ENCODE measurements around the gene BTBD2. TPM values are rescaled to one million over a fixed set of nuclear protein-coding genes. Genes with fewer than 3 reads are reported as not detected.
"Not testable (repeated sequence)": the region's sequence is repeated elsewhere in the genome, so short reads cannot be mapped to it uniquely, and the experiment has no call there.

BTBD2 gene
- total RNA-seq, 1 experiment from 2014 or later, result 34.5 TPM

DNA sequence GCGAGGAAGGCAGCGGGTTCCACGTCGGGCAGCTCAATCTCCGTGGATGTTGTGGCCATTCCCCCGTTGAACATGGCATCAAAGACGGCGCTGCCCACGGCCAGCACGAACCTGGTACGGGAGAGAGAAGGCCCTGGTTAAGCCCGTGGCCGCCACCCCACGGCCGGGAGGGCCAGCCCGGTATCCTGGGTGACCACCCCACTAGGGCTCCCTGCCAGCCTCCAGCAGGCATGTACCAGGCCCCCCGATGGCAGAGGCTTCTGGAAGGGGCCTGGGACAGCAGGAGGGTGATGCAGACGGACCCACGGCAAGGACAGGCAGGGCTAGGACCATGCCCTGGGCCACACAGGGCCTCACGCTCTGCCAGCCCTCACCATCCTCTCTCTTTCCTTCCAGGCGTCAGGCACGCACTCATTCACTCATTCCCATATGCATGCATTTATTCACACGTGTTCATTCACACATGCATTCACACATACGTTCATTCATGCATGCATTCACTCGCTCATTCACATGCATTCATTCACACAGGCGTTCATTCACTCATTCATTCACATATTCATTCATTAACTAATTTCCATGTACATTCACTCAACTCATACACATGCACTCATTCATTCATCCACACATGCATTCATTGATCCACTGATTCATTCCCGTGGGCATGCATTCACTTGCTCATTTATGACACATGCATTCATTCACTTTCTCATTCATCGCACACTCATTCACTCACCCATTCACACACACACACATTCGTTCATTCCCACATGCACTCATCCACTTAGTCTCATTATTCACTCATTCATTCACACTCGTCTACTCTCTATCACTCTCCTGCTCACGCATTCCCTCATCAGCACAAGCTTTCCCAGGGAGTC, 17.9 kb downstream of the BTBD2 start:
- no peak for DNase-seq (ENCODE audit: low read depth, low spot score)
- in situ Hi-C loops (cut with HindIII; ENCODE audit: low pct_unique_long_range_greater_than_20kb, low sequenced_read_pairs), result no loop called here

DNA sequence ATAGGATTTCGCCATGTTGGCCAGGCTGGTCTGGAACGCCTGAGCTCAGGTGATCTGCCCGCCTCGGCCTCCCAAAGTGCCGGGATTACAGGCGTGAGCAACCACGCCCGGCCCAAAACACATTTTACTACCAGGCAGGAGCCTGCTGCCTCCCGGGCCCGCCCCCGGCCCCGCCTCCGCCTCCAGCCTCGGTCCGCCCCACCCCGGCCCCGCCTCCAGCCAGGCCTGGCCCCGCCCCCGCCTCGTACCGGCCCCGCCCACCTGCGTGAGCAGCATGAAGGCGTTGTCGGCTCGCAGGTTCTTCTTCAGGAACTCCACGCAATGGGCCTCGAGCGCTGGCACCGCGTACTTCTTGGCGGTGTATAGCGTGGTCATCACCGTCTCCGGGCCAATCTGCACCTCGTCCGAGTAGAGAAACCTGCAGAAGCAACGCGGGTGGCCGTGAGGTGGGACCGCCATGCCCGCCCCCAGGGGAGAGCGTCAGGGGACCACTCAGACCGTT, 22.7 kb downstream of the BTBD2 start:
- DNase-seq (ENCODE audit: low read depth, low spot score), result peak; percentile 7
- in situ Hi-C loops (cut with HindIII; ENCODE audit: low pct_unique_long_range_greater_than_20kb, low sequenced_read_pairs), result no loop called here

DNA sequence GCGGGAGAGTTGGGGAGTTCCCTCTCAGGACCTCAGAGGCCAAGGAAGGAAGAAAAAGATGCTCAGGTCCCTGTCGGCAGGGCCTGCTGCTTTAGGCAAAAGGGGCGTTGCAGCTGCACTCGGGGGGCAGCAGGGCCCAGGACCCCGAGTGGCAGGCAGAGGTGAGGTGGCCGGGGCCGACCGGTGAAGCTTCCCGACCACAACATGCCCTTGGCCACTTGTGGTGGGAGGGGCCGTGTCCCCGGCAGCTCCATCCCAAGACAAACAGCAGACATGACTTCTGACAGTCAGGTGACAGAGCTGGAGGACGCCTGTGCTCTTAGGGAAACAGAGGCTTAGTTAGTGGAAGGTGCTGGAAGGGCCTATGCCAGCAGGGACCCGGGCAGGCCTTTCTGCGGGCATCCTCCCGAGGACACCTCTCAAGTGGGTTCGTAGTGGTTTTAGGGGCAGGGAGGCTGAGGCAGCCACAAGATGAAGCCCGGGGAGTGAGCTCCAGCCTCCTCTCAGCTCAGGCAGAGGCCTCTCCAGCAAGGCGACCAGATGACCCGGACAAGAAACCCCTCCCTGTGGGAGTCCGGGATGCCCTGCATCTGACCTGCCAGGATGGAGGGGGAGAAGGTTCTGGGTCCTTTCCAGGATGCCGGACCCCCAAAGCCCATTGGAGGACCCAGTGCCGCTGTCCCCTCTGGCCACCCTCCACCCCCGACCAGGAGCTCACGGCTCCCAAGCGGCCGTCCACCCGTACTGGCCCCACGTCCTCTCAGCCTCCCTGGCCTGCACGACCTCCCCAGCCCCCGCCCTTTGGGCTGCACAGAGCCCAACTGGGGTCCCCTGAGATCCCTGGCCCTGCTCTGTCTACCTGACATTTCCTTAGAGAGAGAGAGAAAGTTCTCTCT, 24.2 kb downstream of the BTBD2 start:
- DNase-seq (ENCODE audit: low read depth, low spot score), result peak; percentile 7
- in situ Hi-C loops (cut with HindIII; ENCODE audit: low pct_unique_long_range_greater_than_20kb, low sequenced_read_pairs), result no loop called here

DNA sequence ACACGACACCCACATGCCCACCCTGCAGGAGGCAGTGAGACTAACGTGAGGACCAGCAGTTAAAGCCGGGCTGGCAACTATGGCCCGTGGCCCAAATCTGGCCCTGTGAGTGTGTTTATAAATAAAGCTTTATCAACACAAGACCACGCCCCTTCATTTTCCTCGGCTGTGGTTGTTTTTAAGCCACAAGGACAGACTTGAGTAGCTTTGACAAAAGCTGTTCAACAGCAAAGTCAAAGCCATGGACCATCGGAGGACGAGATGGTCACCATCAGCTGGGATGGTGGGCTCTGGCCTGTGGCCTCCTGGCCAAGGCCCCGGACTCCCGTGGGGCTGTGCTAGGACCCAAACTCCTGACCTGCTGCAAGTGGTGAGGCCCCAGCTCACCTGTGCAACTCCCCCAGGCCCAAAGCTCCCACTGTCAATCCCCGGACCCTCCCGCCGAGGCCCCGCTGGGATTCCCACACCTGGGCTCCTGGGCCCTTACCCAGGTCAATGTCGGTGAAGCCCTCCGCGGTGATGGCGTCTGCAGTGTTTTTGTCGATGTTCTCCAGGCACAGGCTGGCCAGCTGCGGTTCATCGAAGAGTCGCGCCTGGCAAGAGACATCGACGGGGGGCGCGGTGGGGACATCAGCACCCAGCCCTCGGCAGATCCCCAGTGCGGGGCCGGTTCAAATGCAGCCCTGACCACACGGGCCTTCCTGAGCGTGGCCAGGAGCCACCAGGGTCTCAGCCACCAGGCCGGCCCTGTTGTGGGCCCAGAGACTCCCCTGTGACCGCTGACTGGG, 25.1 kb downstream of the BTBD2 start:
- no peak for DNase-seq (ENCODE audit: low read depth, low spot score)
- in situ Hi-C loops (cut with HindIII; ENCODE audit: low pct_unique_long_range_greater_than_20kb, low sequenced_read_pairs), result no loop called here

DNA sequence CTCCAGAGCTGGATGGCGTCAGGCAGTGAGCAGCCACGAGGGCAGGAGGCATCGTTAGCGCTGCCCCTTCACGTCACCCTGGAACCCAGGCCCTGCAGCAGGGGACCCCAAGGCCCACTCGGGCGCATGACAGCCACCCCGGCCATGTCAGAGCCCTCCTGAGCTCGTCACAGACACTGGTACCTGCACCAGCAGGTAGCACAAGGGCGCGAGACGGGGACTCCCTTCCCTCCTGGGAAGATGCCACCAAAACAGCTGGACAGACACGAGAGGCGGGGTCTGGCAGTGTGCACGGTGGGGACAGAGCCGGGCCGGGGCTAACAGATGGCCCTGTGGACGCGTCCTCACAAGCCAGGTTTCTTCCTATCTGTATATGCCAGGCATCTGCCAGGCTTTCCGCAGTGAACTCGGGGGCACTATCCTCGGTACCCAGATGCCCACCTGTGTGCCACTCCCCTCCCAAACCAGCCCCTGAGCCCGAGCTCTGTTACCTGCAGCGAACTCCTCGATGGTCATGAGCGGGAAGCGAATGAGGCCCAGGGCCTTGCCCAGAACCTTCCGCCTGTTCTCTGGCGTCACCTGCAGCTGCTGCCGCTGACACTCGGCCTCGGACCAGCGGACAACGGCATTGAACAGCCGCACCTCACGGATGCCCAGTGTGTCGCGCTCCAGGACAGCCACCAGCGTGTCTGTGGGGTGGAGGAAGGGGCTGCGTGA, 25.8 kb downstream of the BTBD2 start:
- in situ Hi-C loops (cut with HindIII; ENCODE audit: low pct_unique_long_range_greater_than_20kb, low sequenced_read_pairs), result no loop called here

DNA sequence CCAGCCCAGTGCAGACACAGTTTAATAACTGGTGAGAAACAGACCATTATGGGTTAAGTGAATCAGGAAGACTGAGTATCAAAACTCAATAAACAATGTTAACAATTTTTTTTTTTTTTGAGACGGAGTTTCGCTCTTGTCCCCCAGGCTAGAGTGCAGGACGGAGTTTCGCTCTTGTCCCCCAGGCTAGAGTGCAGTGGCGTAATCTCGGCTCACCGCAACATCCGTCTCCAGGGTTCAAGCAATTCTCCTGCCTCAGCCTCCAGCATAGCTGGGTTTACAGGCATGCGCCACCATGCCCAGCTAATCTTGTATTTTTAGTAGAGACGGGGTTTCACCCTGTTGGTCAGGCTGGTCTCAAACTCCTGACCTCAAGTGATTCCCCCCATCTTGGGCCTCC, 27.1 kb downstream of the BTBD2 start:
- DNase-seq (ENCODE audit: low read depth, low spot score); in situ Hi-C loops (cut with HindIII; ENCODE audit: low pct_unique_long_range_greater_than_20kb, low sequenced_read_pairs): not testable (repeated sequence)

More for the DNA sequence above, 25.8 kb downstream of the BTBD2 start:
- no peak for DNase-seq (ENCODE audit: low read depth, low spot score)

DNA sequence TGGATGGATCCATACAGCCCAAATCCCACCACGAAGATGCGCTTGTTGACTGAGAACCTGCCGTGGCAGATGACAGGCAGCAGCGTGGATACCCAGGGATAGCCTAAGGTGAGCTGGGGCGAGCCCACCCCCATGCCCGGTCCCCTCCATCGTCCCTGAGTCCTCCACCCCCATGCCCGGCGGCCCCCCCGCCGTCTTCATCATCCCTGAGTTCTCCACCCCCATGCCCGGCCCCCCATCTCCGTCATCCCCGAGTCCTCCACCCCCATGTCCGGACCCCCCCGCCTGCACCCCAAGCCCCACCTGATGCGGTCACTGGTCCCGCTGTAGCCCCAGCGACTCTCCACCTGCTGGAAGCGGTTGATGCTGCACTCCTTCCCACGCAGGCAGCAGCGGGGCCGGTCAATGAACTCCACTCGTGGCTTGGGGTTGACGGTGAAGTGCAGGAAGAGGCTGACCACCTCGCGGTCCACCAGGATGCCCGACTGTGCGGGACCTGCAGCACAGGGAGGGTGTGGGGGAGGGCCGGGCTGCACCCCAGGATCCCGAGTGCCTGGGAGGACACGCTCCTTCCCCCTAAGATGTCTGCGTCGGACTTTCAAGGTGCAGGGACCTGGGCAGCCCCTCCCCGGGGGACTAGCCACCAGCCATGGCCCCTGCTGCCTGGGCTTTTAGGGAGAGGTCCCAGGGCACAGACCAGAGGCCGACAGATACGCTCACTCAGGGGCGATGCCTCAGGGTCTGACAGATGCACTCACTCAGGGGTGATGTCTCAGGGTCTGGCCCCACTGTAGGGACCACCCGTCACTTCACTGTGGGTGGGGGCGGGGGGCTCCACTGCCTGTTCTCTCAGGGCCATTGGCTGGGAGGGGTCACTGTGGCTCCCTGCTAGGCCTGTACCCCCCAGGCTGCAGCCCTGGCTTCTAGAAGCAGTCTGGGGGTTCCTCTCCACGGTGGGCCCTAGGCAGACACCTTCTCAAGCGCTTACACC, 28.0 kb downstream of the BTBD2 start:
- in situ Hi-C loops (cut with HindIII; ENCODE audit: low pct_unique_long_range_greater_than_20kb, low sequenced_read_pairs), result no loop called here

DNA sequence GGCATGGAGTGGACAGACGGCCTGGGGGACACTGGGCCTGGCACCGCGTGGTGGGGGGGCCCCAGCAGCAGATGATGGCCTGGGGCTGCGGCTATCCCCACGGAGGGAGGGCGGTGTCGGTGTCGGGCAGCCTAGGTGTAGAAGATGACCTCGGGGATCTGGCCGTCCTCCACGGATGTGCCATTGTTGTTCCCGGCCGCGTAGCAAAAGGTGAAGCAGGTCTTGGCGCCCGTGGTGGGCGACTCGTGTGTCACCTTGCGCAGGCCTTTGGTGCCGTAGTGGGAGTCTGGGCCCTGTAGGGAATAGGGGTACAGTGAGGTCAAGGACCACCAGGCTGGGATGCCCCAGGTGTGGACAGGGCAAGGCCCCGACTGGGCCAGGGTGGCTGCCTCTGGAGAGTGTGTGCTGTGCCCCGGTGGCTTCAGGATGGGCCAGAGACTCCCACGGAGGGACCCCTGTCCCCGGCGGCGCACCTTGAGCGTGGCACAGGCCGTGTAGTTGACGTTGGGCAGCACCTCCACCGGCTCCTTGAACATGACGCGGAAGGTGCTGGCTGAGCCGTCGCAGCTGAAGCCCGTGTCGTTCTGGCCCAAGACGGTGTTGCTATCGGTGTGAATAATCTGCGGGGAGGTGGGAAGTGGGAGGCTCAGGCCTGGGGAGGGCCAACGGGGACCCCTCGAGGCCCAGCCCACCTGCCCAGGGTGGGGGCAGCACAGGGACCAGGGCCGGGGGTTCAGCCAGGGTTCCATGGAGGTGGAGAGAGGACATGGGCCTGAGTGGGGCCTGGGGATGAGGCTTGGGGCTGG, 29.0 kb downstream of the BTBD2 start:
- in situ Hi-C loops (cut with HindIII; ENCODE audit: low pct_unique_long_range_greater_than_20kb, low sequenced_read_pairs), result no loop called here
- no peak for DNase-seq (ENCODE audit: low read depth, low spot score)

More for the DNA sequence above, 28.0 kb downstream of the BTBD2 start:
- no peak for DNase-seq (ENCODE audit: low read depth, low spot score)

DNA sequence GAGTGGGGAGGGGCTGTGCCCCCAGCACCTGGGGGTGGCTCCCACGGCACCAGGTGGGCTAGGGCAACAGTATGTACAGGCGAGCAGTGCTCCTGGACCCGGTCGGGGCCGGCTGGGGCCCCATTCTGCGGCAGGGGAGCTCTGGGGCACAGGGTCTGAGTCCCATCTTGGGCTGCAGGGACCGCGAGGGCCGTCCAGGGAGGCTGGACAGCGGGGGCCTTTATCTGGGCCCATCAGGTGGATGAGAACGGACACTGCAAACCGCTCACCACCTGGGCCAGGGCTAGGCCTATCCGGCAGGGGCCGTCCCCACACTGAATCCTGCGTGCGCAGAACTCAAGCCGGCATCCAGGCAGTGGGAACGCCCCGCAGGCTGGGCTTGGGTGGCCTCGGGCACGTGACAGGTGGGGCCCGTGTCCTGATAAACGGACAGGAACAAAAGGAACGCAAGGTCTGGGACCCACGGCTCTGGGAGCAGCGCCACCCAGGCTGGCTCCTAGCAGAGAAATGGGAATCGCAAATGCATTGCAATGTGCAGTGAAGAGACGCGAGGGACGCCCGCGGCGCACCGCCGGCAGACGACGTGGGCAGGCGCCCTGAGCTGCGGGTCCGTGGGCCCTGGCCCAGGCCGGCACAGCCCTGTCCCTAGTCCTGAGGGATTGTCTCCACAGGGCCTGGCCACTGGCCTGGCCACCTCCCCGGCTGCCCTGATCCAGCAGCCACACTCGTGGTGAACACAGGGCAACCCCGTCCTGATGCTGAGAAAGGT, 29.7 kb downstream of the BTBD2 start:
- DNase-seq (ENCODE audit: low read depth, low spot score), result no peak
- in situ Hi-C loops (cut with HindIII; ENCODE audit: low pct_unique_long_range_greater_than_20kb, low sequenced_read_pairs), result no loop called here

DNA sequence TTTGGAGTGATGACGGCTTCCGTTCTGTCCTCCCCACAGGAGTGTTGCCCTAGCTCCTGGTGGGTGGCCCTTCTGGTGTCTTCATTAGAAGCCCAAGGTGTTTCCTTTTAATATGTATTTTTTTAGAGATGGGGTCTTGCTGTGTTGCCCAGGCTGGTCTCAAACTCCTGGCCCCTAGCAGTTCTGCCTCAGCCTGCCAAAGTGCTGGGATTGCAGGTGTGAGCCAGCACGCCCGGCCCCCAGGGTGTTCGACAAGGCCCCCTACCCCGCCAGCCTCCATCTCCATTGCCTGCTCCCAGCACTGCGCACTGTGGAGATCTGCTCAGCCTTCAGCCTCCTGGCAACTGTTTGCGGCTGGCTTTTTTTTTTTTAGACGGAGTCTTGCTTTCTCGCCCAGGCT, 31.2 kb downstream of the BTBD2 start:
- in situ Hi-C loops (cut with HindIII; ENCODE audit: low pct_unique_long_range_greater_than_20kb, low sequenced_read_pairs), result no loop called here

DNA sequence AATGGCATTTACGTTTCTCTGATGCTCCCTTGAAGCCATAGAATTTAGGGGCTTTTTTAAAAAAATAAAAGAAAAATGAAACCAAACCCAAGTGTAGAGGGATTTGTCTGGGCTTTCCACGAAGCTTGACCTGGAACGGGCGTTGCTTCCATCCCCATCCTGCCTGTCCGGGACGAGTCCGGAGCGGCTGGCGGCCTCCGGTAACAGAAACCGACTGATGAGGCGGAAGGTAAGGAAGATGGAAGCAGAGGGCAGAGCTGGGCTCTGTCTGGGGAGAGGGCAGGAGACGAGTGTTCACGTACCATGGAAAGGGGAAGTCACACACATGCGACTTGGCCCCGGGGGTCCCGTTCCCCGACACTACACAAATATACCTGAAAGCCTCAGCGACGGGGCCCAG, 34.3 kb downstream of the BTBD2 start:
- in situ Hi-C loops (cut with HindIII; ENCODE audit: low pct_unique_long_range_greater_than_20kb, low sequenced_read_pairs), result no loop called here
- DNase-seq (ENCODE audit: low read depth, low spot score), result no peak

More for the DNA sequence above, 31.2 kb downstream of the BTBD2 start:
- no peak for DNase-seq (ENCODE audit: low read depth, low spot score)

DNA sequence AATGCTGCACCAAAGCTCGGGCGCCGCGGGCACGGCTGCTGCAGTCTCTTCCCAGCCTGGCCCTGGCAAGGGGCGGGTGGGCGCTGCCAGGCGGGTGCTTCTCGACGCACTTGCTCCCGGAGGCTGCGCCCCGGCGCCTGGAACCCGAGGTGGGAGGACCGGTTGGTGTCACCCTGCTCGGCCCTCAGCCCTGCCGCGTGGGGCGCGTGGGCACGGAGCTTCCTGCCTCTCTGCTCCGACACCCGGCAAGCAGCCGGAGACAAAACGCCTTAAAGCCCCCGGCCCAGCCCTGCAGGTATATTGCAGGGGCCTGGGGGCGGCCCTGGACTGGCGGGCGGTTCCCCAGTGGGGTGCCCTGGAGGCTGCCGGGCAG, 34.7 kb downstream of the BTBD2 start:
- no peak for DNase-seq (ENCODE audit: low read depth, low spot score)
- in situ Hi-C loops (cut with HindIII; ENCODE audit: low pct_unique_long_range_greater_than_20kb, low sequenced_read_pairs), result no loop called here

DNA sequence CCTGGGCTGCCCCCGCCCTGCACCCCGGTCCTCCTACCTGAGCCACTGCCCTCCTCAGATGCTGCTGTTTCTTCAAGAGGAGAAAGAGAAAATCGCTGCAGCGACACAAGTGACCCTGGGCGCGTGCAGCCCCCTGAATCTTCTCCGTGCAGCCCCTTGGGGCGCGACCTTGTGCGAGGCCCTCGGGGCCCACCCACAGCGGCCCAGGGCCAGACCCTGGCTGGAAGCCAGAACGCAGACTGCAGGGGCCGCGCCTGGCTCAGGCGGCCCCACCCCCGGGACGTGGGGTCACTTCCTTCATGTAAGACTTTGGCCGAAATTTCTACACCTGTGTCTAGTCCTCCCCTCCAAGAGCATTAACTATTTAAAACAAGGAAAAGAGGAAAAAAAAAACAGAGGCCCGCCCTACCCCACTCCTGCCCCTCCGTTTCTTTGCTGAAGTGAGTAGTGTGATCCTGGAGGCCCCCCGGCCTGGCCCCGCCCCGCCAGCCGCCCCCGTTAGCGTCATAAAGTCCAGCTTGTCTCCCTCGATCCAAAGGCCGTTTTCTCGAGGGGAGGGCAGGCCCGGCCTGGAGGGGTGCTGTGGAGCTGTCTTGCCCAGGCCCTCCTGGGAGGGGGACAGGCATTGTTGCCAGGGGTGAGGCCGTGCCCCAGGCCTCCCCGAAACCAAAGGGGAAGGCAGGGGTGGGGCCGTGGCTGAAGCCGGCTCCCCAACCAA, 35.3 kb downstream of the BTBD2 start:
- DNase-seq (ENCODE audit: low read depth, low spot score), result no peak
- in situ Hi-C loops (cut with HindIII; ENCODE audit: low pct_unique_long_range_greater_than_20kb, low sequenced_read_pairs), result no loop called here

DNA sequence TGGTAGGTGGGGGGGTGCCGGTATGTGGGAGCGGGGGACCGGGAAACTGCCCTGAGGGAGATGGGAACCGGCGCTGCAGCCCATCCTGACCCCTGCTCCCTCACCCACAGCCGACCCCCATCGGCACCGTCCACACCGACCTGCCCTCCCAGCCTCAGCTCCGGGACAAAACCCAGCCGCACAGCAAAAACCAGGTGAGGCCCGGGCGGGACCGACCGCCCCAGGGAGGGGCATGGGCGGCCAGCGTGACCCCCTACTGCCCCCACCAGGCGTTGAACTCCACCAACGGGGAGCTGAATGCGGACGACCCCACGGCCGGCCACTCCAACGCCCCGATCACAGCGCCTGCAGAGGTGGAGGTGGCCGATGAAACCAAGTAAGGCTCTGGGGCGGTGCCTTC, 35.9 kb downstream of the BTBD2 start:
- in situ Hi-C loops (cut with HindIII; ENCODE audit: low pct_unique_long_range_greater_than_20kb, low sequenced_read_pairs), result no loop called here
- DNase-seq (ENCODE audit: low read depth, low spot score), result no peak
